GF-D8 (cell line): ENCODE measurements around the gene CFAP20.

ENCODE experiments used
- DNase-seq: peaks from one replicate; lab custom pipeline; 2025; lab: John Stamatoyannopoulos, UW

Gene CFAP20

DNA sequence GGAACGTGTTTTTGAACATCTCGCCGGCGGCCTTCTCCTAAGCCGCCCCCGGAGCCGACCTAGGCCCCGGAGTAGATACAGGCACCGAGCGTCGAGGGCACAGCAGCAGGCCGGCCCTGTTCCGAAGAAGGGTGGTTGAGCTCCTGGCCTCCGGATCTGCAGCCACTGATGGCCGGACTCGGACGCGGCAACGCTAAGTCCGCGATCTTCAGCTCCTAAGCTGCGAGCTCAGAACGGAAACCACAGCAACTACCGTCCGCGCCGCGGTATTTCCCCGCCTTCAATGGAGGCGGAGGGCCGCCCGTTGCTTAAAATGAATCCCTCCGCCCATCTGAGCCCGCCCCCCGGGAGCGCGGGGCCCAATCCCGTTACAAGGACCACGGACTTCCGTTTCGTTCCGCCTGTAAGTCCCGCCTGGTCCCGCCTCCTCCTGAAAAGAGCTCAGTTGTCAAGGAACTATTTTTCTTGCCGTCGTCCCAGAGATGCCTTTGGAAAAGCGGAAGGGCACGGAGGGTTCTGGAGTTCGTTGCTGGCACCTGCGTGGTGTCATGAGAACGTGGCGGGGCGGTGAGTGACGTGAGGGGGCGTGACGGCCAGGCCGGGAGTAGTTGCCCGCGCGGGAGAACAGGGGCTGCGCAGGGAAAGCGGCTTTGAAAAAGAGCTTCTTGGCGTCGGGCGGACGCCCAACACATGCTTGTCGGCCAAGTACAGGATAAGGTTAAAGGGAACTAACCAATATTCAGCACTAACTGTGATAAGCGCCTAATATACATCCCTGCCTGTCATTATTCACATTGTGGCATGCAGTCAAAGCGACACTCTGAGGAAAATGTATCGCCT lies at the start of gene CFAP20:
Gene CFAP20, minus strand, starts transcription at position 285 of the 840 bp plus-strand sequence. Its CDS starts 266 bp downstream, at position 19.
- peak; percentile 99 for DNase-seq

DNA sequence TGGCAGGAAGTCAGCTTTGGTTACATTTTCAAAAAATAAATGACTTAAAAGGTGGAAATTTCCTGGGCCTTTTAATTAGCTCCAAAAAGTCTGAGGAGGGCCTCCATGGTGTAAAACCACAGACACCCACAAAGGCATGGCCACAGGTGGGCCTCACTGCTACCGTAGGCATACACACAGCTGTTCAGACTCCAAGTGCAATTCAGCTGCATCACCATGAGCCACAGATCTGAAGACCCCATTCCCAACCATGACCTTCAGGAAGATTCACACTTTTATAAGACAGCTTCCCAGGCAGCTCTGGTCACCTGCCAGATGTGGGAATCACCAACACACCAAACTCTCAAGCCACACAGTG lies 48.2 kb upstream of the CFAP20 start:
- DNase-seq = no peak

DNA sequence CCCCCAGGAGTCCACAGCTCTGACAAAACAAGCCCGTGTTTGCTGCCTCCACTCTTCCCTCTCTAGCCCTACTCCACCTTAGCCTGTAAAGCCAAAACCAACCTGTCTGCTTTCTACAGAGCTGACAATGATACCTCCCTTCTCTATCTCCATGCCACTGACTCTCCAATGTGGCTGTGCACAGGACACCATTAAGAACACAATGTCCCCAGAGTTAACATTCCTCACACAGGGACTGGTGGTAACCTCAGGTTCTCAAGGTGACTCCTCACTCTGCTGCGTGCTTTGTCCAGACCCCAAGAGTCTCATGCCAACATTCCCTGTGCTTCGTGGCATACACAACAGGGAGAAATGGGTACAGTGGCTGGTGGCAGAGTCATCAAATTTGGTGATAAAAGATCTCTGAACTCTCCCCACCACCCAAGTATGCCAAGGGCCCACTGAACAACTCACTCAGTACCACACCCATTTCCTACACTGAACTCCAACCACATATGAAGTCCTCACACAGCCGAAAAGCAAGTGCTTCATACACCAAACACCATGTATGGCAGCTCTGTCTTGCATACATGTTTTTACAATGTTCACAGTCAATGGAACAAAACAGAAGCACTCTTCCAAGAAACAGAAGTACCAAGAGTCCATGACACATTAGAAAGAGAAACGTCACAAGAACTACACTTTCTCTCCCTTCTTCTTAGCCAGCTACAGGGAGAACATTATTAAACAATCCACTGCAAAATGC lies 47.6 kb upstream of the CFAP20 start:
- DNase-seq = no peak

DNA sequence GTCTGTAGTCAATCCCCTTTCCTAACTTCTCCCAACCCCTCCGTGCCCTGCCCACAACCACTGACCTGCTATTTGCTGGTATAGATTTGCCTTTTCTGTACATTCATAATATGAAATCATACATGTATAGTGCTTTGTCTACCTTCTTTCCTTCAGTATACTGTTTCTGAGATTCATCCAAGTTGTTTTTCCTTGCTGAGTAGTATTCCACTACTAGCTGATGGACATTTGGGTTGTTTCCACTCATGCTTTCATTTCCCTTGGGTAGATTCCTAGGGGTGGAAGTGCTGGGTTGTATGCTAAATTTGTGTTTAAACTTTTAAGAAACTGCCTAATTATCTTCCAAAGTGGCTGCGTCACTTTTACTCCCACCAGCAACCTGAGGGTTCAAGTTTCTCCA lies 41.0 kb upstream of the CFAP20 start:
- DNase-seq = no peak

DNA sequence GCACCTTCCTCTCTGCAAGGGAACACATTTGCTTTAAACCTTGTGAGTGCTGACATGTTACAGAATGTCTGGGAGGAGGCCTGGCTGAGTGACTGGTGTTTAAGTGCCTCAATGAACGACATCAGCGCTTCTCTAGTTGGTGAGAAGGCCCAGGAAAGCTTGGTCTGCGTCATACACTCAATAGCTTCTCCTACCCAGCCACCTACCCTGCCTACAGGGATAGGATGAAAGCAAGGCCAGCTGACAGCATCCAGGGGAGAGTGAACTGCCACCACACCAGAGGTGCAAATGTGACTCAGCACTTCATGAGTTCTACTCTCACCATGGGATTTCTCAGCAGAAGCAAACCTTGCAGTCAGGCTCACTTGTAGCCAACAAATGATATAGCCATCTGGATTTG lies 31.7 kb upstream of the CFAP20 start:
- DNase-seq = no peak

DNA sequence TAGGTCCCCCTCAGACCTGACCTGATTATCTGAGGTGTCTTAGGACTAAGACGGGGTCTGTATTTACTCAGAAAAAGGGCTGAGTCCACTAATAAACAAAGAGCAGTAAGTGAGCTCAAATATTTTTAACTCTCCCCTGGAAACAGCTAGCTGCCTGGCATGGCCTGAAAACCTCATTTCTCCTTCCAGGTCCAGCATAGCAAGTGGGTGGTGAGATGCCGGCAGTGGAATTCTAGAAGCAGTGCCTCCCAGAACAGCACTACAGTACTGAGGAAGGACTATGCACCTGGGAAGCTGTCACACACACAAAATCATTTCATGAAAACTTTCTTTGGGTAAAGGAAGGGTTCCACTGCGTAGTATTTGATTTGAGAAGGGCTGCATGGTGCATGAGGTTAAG lies 29.5 kb upstream of the CFAP20 start:
- no peak for DNase-seq

DNA sequence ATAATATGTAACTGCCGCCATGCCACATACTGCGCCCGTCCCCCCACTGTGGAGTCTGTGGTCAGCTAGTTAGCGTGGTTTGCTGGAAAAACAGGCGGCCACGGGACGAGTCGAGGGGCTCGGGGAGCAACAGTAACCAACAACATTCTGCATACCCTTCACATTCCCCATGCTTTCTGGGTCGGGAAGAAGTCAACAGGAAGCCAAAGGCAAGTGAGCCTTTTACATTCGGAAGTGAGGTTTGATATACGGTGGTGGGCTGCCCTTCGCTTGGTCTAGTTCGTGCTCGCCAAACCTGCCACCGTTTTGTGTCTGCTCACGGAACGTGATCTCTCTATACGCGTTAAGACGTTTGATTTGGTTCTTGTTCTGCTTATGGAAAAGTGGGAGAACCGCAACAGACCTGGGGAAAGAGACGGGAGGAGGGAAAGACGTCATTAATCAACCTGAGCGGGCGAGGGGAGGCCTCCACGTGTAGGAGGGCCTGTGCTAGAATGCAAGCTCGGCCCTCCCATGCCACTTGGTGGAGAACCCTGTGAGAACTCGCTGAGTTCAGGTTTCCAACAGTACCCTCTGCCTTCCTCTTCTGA lies 28.9 kb upstream of the CFAP20 start:
- no peak for DNase-seq

DNA sequence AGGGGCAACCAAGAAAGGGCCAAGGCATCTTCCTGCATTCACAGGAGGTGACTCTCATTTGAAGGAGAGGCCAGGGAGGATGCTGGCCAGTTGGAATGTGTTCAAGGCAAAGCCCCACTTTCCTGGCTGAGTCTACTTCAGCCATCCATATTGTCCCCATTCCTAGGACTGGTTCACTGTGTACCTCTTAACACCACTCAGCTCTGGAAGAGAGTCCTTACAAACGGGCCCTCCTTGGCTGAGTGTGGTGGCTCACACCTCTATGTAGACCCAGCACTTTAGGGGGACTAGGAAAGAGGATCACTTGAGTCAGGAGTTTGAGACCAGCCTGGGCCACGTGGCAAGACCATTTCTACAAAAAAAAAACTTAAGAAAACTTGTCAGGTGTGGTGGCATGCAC lies 28.1 kb upstream of the CFAP20 start:
- DNase-seq = no peak

DNA sequence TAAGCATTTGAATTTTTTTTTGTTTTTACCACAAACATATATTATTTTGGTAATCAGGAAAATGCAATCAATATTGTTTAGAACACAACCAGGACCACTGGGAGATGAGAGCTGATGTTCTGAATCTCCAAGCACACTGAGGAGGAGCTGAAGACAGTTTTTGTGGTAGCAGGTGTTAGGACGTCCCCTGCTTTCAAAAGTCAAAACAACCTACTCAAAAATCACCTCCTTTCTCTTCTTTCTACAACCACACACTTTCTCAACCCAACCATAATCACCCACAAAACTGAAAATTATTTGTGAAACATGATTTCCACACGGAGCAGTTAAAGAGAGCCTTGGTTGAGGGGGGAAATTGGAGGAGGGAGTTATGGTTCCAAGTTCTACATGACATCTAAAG lies 26.7 kb upstream of the CFAP20 start:
- DNase-seq = no peak

DNA sequence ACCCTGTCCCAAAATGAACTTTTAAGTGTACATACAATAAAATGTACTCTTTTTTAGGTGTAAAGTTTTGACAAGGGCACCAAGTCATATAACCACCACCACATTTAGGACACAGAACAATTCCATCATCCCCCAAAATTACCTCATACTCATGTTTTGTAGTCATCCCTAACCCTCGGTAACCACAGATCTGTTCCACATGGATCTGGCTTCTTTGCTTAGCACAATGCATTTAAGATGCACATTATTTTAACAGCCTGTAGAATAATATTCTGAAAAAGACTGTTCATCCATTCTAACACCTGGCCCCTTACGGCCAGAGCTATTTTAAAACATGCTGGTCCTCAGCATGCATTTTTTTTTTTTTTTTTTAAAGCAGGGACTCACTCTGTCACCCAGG lies 25.2 kb upstream of the CFAP20 start:
- DNase-seq = no peak

DNA sequence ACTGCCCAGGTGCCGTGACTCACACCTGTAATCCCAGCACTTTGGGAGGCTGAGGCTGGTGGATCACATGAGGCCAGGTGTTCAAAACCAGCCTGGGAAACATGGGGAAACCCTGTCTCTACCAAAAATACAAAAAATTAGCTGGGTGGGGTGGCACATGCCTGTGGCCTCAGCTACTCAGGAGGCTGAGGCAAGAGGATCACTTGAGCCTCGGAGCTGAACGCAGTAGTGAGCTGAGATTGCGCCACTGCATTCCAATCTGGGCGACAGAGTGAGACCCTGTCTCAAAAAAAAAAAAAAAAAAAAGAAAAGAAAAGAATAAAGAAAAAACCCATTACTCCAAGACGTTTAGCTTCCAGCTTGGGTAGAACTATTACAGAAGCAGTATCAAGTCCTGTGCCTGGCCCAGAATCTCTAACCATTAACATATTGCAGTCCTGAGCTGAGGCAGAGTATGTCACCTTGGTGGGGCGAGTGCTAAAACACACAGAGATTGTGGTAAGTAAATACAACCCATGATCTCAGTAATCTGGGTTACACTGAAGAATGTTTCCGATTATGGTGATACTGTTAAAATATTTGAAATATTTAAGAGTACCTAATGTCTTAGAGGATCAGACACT lies 23.2 kb upstream of the CFAP20 start:
- DNase-seq = no peak

DNA sequence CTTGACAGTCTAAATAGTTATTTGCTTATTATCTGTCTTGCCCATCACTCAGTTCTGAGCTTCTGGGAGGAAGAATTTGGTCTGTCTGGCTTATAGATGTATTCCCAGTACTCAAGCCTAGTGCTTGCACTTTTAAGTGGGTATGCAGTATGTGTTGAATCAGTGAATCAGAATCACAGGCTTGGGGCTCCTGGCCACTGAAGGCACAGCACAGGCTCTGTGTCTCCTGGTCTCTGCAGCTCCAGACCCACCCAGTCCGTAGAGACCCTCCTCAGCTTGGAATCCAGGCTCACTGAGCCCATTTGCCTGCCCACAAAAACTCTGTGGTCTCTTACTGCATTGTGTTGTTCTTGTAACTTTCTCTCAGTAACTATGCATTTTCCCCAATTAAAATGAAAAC lies 19.3 kb upstream of the CFAP20 start:
- no peak for DNase-seq

DNA sequence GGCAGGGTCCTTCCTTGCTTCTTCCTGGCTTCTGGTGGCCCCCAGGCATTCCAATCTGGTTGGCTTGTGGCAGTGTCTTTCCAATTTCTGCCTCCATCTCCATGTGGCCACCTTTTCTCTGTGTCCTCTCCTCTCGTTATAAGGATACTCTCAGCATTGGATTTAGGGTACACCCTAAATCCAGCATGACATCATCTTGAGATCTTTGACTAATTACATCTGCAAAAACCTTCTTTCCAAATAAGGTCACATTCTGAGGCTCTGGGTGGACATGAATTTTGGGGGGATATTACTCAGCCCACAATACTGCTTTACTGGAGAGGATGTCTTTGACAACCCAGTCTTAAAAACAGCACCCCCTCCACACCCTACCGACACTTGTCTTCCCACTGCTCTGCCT lies 18.9 kb upstream of the CFAP20 start:
- DNase-seq = no peak

DNA sequence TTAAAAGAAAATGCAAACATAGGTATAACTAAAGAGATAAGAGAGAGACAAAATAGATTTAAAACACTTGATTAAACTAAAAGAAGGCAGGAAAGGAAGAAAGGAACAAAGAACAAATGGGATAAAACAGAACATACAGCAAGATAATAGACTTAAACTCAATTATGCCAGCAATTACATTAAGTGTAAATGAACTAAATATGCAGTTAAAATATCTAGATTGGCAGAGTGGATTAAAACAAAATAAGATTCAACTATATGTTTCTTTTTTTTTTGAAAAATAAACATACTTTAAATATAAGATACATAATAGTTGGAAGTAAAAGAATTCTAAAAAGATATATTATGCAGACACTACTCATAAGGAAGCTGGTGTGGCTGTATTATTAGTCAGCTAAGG lies 9.7 kb upstream of the CFAP20 start:
- DNase-seq = no peak

DNA sequence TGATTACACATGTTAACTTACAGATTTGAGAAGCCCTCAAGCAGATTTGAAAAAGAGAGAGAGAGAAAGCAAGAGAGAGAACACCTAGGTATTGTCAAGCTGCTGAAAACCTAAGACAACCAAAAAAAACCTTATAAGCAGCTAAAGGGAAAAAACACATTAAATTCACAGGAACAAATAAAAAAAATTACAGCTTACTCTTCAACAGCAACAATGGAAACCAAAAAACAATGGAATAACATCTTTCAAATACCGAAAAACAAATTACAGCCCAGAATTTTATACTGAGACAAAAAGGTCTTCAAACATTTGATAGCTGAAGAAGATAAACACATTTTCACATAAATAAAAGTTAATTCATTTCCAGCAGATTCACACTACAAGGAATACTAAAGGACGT lies 8.4 kb upstream of the CFAP20 start:
- no peak for DNase-seq

DNA sequence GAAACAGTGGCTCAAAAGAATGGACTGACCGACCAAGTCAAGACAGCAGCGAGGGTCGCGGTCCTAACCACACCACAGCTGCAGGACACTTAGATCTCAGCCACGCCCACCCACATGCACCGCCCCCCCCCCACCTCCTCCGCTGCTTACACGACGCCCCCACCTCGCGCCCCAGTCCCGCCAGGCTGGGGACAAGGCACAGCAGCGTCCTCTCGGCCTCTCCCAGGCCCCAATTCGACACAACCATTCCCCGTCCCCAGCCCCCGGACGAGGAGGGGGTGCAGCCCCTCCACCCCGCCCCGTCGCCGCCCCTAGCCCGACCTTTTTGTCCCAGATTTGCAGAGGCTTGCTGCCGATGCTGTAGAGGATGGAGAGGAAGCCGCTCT lies 477 bp downstream of the CFAP20 start:
- DNase-seq = no peak

DNA sequence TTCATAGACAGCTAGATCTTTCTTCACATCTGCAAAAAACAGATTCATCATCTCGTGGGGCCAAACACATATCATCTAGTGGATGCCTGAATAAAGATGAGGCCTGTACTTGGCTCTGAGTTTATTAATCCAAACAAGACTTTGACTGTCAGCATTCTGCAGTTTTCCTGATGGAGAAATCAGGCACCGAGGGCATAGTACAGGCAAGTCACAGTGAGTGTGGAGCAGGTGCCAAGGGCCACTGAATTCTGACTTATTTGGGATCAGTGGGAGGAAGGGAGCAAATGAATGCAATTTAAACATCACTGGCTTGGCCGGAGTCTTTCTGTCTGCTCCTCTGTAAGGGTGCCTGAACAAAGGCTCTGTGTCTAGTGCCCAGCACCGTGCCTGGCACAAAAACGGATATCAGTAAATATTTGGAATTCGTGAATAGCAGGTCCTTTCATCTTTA lies 975 bp downstream of the CFAP20 start:
- no peak for DNase-seq

DNA sequence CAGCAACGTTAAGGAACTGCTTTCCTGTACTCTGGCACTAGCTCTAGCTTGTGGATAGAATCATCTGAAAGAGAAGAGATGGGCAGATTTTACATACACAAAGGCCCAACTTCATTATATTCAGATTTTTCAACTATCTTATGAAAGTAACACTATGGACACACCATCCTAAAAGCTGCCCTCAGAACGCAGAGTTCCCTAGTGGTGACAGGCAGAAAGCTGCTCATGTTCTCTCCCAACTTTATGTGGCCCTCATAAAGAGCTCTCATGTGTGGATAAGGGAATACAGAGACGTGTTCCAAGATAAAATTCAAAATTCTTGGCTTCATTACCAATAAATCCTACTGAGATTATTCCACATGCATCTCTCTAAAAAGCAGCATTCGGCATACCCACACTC lies 1.5 kb downstream of the CFAP20 start:
- no peak for DNase-seq

DNA sequence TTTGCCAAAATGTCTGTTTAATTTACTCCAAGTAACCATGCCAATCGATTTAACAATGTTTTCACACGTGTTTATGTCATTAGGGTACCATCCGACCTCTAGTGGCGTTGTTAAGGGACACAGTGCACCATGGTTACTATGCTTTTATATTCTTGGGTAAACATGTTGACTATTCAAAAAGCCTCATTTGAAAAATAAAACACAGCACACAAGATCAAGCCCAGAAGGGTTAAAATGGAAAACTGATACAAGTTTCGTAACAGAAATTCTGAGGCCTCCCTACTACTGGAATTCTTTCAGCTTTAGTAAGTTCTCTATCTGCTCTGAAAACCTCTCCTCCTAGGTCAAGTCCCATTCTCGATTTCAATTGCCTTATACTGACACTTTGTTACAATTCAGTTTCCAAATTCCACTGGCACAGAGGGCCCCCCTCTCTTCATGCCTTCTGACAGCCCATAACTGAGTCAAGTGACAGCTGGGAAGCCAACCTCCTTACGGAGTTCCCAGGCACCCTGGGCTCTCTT lies 2.1 kb downstream of the CFAP20 start:
- DNase-seq = no peak

DNA sequence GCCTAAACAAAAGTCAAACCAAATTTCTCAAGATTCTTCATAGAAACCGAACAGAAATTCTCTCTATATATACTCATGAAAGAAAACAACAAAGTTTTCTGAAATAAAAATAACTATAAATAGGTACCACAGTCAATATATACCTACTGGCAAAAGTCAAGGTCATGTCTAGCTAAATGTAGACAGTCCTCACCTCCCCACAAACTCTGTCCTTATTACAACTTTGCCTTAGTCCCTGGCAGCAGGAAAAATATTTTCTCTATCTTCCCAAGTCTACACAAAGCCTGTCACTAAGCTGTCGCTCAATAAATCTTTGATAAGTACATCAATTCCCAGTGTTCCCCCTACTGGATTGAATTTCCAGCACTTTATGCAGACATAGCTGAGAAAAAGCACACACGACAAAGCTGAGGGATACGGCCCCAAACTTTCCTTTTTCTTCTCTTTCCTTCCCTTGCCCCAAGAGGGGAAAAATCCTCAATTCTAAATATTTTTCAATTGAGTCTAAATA lies 2.7 kb downstream of the CFAP20 start:
- no peak for DNase-seq

DNA sequence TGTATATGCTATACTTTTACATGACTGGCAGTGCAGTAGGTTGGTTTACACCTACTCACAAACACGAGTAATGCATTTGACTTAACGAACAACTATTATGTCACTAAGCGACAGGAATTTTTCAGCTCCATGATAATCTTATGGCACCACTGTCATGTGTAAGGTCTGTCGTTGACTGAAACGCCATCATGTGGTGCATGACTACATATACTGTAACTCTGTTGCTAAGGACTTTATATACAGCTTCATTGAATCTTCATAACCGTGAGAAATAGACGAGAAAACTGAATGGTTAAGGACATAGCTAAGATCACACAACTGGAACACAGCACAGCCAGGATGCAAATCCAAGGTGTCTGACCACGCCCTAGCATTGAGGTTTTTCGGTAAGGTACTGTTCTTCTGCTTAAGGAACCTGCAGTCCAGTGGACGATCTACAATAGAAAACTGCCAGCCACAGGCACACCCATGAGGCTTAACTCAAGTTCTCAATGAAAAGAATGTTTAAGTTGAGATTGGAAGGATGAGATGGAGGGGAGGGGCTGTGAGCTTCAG lies 3.3 kb downstream of the CFAP20 start:
- DNase-seq = no peak

DNA sequence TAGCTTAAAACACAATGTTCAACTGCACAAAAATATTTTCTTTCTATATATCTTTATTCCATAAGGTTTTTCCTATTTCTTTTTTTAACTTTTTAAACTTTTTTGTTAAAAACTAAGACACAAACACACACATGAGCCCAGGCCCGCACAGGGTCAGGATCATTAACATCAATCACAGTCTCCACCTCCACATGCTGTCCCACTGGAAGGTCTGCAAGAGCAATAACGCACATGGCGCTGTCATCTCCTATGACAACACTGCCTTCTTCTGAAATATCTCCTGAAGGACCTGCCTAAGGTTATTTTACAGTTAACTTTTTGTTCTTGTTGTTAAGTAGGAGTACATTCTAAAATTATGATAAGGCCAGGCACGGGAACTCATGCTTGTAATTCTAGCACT lies 4.1 kb downstream of the CFAP20 start:
- DNase-seq = no peak
